ENCODE measurements around the gene YPEL5. TPM values are rescaled to one million over a fixed set of nuclear protein-coding genes. Genes with fewer than 3 reads are reported as not detected.

The YPEL5 gene
- total and polyA plus RNA-seq, 12 donors, result 35.5 to 88.8 (median 68.3) TPM

- intact Hi-C loops (cut with DNase I), result no loop called here
- Histone ChIP-seq H3K36me3 (no peaks in the 10 kb centered on the region), H3K27ac (no peak overlapping the region), H3K9me3 (no peaks in the 10 kb centered on the region), H3K27me3 (no peaks in the 10 kb centered on the region), H3K4me3 (no peak overlapping the region), H3K4me1 (peaks cover 4 to 18% (median 10%) of the 10 kb centered on the region in 9 donors)
- WGBS, 2 donors, result 95 to 96% methylated on average over 5 of the region's 5 CpGs
- ATAC-seq (no peak), DNase-seq (no peak)
- no peak for TF ChIP-seq CTCF (IDR thresholded peaks at IDR 0.05)
Measured at GRCh38 chr2:30184035-30184434, 37.2 kb downstream of the YPEL5 start.

- Histone ChIP-seq H3K36me3 (no peaks in the 10 kb centered on the region), H3K27ac (no peak overlapping the region), H3K27me3 (no peaks in the 10 kb centered on the region), H3K4me3 (no peak overlapping the region), H3K4me1 (peaks cover 0 to 6% (median 0%) of the 10 kb centered on the region in 9 donors), H3K9me3 (no peaks in the 10 kb centered on the region)
- WGBS, 2 donors, result 88 to 90% methylated on average over 4 of the region's 4 CpGs
- intact Hi-C loops (cut with DNase I), result no loop called here
- DNase-seq, result no peak
- no peak for TF ChIP-seq CTCF (IDR thresholded peaks at IDR 0.05)
- ATAC-seq, result no peak
Measured at GRCh38 chr2:30185178-30185577, 38.4 kb downstream of the YPEL5 start.

- no peak for ATAC-seq
- no peak for TF ChIP-seq CTCF (IDR thresholded peaks at IDR 0.05)
- WGBS, 2 donors, result 93% methylated on average over 2 of the region's 2 CpGs
- no peak for DNase-seq
- Histone ChIP-seq H3K4me3 (no peak overlapping the region), H3K36me3 (no peaks in the 10 kb centered on the region), H3K27me3 (no peaks in the 10 kb centered on the region), H3K4me1 (no peaks in the 10 kb centered on the region), H3K9me3 (no peaks in the 10 kb centered on the region), H3K27ac (no peak overlapping the region)
- intact Hi-C loops (cut with DNase I), result no loop called here
Measured at GRCh38 chr2:30188292-30188691, 41.5 kb downstream of the YPEL5 start.

- H3K27ac ChIP-seq, result no peak overlapping the region
- no peak for TF ChIP-seq CTCF (IDR thresholded peaks at IDR 0.05)
- no peaks in the 10 kb centered on the region for H3K9me3 ChIP-seq
- H3K4me1 ChIP-seq, result peaks cover 0 to 5% (median 0%) of the 10 kb centered on the region in 9 donors
- no peak for DNase-seq
- no peak for ATAC-seq
- no peaks in the 10 kb centered on the region for H3K36me3 ChIP-seq
- intact Hi-C loops (cut with DNase I), result no loop called here
- H3K27me3 ChIP-seq, result no peaks in the 10 kb centered on the region
- 94 to 96% methylated on average over 13 of the region's 13 CpGs for WGBS, 2 donors
- H3K4me3 ChIP-seq, result no peak overlapping the region
Measured at GRCh38 chr2:30190637-30191036, 43.8 kb downstream of the YPEL5 start.

Measured in heart right ventricle (tissue), 16 donors.